H7 (cell line): ENCODE data around the gene MLLT3. TPM values are rescaled to one million over a fixed set of nuclear protein-coding genes. Genes with fewer than 3 reads are reported as not detected.

Experiments
- DNase-seq: peaks from one replicate; pipeline ENCODE4 v3.0.0; 2012
- H3K27me3 ChIP-seq: 2 replicates; pipeline ENCODE4 v1.6.0; 2011; ENCODE audit warnings: mild to moderate bottlenecking, low read length; ENCODE audit not compliant: control insufficient read depth, insufficient read depth
- H3K36me3 ChIP-seq: replicated peaks from 2 replicates; pipeline ENCODE4 v1.5.1; 2011; ENCODE audit warnings: low read length; ENCODE audit not compliant: control insufficient read depth, insufficient read depth
- H3K4me3 ChIP-seq: 2 replicates; pipeline ENCODE4 v1.5.1; 2011; ENCODE audit warnings: low read depth, mild to moderate bottlenecking, control low read depth, low read length, moderate library complexity; ENCODE audit not compliant: insufficient read depth
- total RNA-seq: library from RNA; depleted of rRNA; stranded (reverse); fragments of >200 nt; shearing (Covaris generic); gene quantifications from 2 replicates; pipeline ENCODE4 v1.2.3, GENCODE V29; 2014

The MLLT3 gene
- total RNA-seq, 1 experiment from 2014 or later = 4.3 TPM

DNA sequence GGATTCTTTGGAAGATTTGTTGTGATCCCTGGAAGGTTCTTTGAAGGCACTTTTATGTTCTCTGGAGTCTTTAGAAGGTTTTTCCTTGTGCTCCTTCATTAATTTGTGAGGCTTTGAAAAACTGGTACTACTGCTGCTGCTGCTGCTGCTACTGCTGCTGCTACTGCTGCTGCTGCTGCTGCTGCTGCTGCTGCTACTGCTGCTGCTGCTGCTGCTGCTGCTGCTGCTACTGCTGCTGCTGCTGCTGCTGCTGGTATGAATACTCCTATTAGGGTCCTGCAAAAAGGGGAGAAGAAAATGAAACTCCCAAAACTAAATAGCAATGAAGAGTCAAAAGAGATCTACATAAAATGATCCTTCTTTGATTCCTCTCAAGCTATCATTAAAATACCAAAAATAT, 208.1 kb downstream of the MLLT3 start:
- no peak for DNase-seq
- Histone ChIP-seq H3K36me3 (no peaks in the 10 kb centered on the region), H3K27me3 (no peaks in the 10 kb centered on the region)

DNA sequence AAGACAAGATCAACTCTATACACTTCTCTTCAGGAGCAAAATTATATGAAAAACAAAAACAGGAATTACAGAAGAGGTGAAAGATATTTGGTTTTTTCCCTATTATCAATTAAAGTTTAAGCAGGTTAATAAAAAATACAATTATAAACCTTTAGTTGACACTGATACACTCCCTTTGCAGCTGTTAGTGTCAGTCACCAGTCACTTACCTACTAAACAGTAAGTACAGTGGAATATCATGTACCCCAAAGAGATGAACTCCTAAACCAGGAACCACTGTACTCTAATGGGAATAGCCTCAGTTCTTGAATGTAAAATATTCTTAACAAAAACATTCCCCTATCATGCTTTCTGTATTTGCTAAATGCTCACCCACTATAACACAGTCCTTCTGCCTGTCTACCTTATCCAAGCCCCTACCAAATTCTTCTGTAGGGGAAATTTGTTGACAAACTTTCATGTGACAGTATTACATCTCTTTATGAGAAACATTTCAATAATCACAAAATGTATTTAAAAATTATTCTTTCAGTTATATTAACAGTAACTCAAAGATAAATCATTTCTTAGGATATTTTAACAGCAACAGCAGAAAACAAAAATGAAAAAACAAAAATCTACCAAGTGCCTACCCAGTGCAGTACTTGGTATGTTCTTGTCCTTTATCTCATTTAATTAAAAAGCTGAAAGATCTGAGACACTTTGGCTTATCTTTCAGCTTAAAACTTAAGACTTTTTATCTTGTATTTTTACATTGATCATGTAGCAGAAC, 212.8 kb downstream of the MLLT3 start:
- H3K27me3 ChIP-seq = no peaks in the 10 kb centered on the region
- no peak for DNase-seq
- no peak overlapping the region for H3K4me3 ChIP-seq
- H3K36me3 ChIP-seq = no peaks in the 10 kb centered on the region

More for the DNA sequence above, 208.1 kb downstream of the MLLT3 start:
- H3K4me3 ChIP-seq = no peak overlapping the region

DNA sequence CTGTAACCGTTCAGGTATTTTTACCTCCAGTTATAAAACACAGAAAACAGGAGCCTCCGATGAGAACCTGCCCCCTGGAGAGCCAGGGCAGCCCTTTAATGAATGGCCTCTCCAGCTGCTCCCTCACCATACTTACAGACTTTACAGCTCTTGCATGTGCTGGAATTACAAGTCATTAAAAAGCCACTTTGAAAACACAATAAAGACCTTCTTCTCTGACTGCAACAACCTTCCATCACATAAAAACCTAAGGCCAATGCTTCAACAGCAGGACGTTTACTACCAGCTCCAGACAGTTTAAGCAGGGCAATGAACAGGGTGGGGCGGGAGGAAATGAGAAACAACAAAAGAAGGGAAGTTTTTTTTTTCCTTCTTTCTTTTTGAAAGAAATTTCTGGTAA, 213.8 kb downstream of the MLLT3 start:
- Histone ChIP-seq H3K4me3 (no peak overlapping the region), H3K27me3 (no peaks in the 10 kb centered on the region), H3K36me3 (no peaks in the 10 kb centered on the region)
- DNase-seq = peak; percentile 13

DNA sequence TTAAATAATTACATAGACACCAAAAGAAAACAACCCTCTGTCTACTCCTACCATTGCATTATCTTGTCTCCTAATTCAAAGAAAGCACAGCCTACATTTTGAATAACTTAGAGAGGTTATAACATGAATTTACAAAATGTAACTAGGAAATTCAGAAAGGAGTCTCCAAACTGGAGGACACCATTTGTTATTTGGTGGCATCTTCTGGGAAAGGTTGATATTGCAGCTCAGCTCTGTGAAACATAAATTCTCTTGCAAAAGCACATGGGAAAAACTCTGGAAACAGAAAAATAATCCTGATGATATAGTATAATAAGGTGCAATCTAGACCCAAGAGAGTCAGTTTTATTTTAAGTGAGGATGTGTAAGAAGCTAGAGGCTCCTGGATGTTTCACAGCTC, 215.3 kb downstream of the MLLT3 start:
- H3K27me3 ChIP-seq = no peaks in the 10 kb centered on the region
- DNase-seq = no peak
- no peak overlapping the region for H3K4me3 ChIP-seq

DNA sequence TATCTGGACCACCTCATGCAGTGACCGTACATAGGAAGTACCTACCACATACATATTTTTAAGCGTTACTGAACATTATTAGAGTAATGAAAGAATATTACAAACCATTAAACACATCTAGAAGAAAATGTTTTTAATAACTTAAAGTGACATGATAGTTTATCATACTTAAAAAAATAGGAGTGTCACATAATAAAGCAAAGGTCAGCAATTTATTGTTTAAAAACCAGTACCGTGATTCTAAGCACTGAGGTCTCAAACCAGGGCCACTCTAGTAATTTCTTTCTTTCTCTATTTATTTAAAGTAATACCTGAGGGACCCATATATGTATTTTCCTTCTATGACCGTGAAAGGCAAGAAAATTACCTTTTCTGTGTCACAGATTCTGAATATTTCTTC, 216.0 kb downstream of the MLLT3 start:
- Histone ChIP-seq H3K36me3 (no peaks in the 10 kb centered on the region), H3K27me3 (no peaks in the 10 kb centered on the region), H3K4me3 (no peak overlapping the region)
- no peak for DNase-seq

More for the DNA sequence above, 215.3 kb downstream of the MLLT3 start:
- H3K36me3 ChIP-seq = no peaks in the 10 kb centered on the region

DNA sequence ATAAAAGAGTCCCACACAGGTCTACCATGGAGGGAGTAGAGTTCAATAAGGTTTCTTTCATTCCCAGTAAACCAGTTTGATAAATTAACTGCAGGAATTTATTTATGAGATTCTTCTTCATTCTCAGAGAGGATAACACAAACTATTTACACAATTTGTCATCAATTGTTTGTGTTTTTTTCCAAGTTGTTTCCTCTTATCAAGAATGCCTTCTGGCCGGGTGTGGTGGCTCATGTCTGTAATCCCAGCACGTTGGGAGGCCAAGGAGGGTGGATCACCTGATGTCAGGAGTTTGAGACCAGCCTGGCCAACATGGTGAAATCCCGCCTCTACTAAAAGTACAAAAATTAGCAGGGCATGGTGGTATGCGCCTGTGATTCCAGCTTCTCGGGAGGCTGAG, 216.7 kb downstream of the MLLT3 start:
- H3K27me3 ChIP-seq = no peaks in the 10 kb centered on the region
- no peaks in the 10 kb centered on the region for H3K36me3 ChIP-seq
- no peak for DNase-seq
- H3K4me3 ChIP-seq = no peak overlapping the region

DNA sequence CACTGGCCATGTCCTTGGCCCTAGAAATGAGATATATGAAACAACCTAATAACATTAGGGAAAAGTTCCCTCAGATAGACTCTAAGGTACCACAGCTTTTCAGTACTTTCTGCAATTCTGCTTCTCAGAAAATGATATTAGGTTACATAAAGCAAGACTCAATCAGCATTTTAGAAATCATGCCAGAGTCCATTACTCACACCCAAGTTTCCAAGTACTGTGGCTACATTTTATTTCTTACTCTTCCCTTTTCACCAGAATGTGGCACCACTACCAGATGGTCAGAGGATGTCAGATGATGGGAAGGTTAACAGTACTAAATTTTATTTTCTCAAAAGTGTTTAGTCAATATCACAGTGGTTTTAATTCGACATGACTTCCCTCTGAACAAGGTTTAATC, 217.2 kb downstream of the MLLT3 start:
- no peak for DNase-seq
- Histone ChIP-seq H3K4me3 (no peak overlapping the region), H3K36me3 (no peaks in the 10 kb centered on the region), H3K27me3 (no peaks in the 10 kb centered on the region)

DNA sequence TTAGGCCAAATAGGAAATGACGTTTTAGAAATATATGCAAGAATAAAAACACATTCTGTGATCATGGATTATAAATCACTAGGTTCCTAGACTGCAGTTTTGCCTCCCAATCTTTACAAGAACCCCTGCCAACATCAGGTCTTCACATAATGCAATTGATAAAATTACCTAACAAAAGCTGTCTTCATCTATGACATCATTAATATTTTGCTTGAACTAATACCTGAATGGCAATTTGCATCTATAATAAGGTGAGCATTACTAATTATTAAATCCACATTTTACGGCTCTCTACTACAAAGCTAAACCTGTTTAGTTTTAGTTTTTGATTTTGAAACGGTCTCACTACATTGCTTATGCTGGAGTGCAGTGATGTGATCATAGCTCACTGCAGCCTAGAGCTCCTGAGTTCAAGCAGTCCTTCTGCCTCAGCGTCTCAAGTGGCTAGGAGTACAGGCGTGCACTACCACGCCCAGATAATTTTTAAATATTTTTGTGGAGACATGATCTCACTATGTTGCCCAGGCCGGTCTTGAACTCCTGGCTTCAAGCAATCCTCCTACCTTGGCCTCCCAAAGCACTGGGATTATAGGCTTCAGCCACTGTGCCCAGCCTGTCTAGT, 218.0 kb downstream of the MLLT3 start:
- H3K36me3 ChIP-seq = no peaks in the 10 kb centered on the region
- DNase-seq = no peak
- no peak overlapping the region for H3K4me3 ChIP-seq
- H3K27me3 ChIP-seq = no peaks in the 10 kb centered on the region

DNA sequence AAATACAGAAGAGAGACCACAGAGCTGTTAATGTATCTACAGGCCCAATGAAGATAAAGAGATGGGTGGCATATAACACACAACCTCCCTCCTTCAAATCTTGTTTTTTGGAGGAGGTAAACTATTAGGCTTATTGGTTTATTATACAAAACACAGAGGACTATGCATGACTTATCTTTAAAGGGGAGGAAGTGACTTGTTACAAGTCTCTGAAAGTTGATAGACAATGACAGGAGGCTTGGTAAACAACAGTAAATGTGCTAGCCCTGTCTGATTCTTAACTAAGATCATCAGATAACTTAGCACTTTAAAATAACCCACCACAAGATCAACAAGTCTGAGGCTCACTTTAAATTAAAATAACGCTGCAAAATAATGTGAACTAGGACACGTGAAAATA, 219.0 kb downstream of the MLLT3 start:
- DNase-seq = no peak
- H3K4me3 ChIP-seq = no peak overlapping the region
- H3K36me3 ChIP-seq = no peaks in the 10 kb centered on the region
- no peaks in the 10 kb centered on the region for H3K27me3 ChIP-seq

DNA sequence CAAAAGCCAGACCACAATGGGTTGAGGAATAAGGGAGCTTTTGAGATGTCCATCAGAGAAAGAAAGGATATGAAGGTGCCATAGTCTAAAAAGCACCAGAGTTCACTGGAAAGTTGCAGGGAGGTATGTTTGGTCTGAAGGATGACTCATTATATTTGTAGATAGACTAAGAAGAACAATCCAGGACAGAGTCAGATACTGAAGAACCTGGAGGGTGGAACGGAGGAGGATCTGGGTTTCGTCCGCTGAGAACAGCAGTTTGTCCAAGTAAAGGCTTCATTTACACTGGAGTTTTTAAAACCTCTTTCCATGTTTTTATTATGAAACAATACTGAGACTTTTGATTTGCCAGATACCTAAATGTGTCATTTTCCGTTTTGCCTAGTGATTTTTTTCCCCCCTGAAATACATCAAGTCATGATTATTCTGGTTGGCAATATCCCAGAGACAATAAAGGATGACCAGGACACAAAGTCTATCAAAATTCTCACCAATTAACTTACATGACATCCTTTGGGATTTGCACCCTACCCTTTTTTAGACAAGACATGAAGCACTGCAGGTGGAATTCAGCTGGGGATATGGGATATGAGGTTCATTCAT, 219.9 kb downstream of the MLLT3 start:
- Histone ChIP-seq H3K36me3 (no peaks in the 10 kb centered on the region), H3K4me3 (no peak overlapping the region), H3K27me3 (no peaks in the 10 kb centered on the region)
- DNase-seq = no peak

DNA sequence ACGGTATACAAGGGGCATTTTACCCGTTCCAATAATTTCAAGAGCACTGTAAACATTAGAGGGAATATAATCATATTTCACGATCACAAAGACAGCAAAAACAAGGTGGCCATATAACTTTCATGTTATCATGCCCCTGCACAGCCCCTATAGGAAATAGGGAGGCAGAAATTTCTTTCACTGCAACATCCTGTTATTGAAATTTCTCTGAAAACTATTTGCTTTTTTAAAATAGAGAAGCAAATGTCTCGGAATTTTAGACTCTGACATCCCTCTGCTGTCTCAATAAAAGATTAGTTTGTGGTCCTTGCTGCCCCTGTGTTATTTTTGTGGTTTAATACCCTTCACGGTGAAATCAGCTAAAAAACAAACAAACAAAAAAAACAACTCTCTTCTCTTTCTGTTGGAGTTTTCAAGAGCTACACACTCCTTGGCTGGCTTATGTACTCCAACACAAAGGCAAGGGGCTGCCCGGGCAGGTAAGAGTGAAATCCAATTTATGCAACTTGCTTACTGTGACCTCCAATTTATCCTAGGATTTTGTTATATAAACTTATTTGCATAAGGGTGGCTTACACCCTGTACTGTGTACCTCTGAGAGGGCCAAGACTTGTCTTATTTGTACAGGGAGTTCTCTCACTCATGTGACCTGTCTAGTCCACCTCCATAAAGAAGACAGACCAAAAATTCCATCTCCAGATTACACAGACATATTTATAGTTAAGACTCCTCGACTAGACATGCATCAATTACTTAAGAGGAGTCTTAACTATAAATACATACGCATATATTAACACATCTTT, 223.6 kb downstream of the MLLT3 start:
- Histone ChIP-seq H3K4me3 (no peak overlapping the region), H3K36me3 (no peaks in the 10 kb centered on the region), H3K27me3 (no peaks in the 10 kb centered on the region)
- no peak for DNase-seq

DNA sequence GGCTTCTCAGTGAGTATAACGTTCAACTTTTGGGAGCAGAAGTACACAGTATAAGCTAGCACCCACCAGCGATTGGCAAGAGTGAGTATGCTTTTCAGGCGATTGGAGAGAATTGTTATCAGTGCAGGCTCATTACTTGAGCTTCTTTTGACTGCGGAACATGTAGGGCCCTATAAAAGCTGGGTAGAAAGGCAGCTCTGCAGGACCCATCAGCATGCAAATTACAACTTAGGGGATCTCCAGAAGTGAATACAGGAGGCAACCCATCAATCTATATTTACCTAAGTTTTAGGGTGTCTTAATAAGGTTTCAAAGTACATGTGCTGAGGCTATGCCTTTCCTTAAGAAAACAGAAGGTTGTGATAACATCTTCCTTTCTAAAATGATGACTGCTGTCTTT, 225.0 kb downstream of the MLLT3 start:
- Histone ChIP-seq H3K27me3 (no peaks in the 10 kb centered on the region), H3K36me3 (no peaks in the 10 kb centered on the region), H3K4me3 (no peak overlapping the region)
- no peak for DNase-seq

DNA sequence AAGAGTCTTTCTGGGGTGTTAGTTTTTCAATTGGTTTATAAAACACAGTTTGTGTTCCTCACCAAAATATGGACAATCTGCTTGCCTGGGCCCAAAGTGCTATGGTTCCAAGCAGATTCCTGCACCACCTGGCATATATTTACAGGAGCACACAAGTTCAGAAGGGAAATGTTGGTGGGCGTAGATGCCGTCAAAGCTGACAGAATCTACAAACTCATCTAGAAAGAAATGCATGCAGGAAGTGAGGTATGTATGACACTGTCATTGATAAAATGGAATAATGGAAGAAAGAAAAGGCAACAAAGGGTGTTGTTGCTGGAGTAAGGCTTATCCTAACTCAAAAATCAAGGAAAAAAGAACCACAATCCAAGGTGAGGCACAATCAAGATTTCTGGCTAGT, 225.8 kb downstream of the MLLT3 start:
- H3K4me3 ChIP-seq = no peak overlapping the region
- no peaks in the 10 kb centered on the region for H3K27me3 ChIP-seq
- H3K36me3 ChIP-seq = no peaks in the 10 kb centered on the region
- DNase-seq = no peak

DNA sequence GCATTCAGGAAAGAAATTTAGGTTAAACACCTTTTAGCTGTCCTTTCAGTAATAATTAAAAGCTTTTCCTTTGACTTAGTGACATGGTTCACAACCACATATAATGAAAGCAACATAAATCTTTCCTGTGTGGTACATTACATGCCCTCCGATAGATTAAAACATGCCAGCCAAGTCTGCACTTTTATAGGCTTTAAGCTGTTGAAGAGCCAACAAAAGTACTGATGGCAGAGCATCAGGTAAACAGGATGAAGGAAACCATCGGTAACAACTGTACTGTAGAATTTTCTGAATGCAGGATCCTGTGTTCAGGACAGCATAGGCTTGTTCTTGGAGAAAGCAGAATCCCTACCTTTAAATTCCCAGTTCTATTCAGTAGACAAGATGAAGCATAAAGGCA, 226.6 kb downstream of the MLLT3 start:
- Histone ChIP-seq H3K27me3 (no peaks in the 10 kb centered on the region), H3K4me3 (no peak overlapping the region), H3K36me3 (no peaks in the 10 kb centered on the region)
- DNase-seq = no peak
